ENCODE data around the gene GJE1.

- TF ChIP-seq CTCF (IDR thresholded peaks at IDR 0.05; ENCODE audit: low read length) (no peak), EZH2 (IDR thresholded peaks at IDR 0.05; ENCODE audit: borderline replicate concordance, low read length) (no peak)
These were observed 32.5 kb downstream of the GJE1 start for GRCh38 chr6:142165227-142165626.

All from OCI-LY1 (cell line).